SK-N-SH (cell line): ENCODE results near the gene PACSIN2.

Source experiments
- EP300 ChIP-seq, 2 experiments: IDR thresholded peaks; 2 replicates each; pipeline versions ENCODE4 v1.4.0 to v1.6.1; 2012; ENCODE audit warnings: borderline replicate concordance in 1 of 2, low read depth in 1 of 2, low read length in 1 of 2
- GATA2 ChIP-seq: sonication (generic); formaldehyde crosslinking; IDR thresholded peaks from 2 replicates; pipeline ENCODE4 v1.5.0; 2020; ENCODE audit warnings: mild to moderate bottlenecking, missing genetic modification reagents
- NRF1 ChIP-seq: IDR thresholded peaks from 2 replicates; pipeline ENCODE4 v1.6.1; 2012; ENCODE audit warnings: low read depth, mild to moderate bottlenecking, low read length
- REST ChIP-seq: IDR thresholded peaks from 2 replicates; pipeline ENCODE4 v1.6.1; 2012; ENCODE audit warnings: mild to moderate bottlenecking, low read depth, low read length, moderate library complexity
- SMC3 ChIP-seq: IDR thresholded peaks from 2 replicates; pipeline ENCODE4 v1.6.1; 2012; ENCODE audit warnings: low read depth, low read length, improper control_type of control experiment
- YY1 ChIP-seq: IDR thresholded peaks from 2 replicates; pipeline ENCODE4 v1.4.0; 2012; ENCODE audit warnings: low read depth, mild to moderate bottlenecking
- TF ChIP-seq, protein P1 (sequence below): fragments of 200-600 bp; sonication (generic); IDR thresholded peaks from 2 replicates; pipeline ENCODE4 v1.6.1; 2017; ENCODE audit warnings: antibody characterized with exemption, mild to moderate bottlenecking, moderate library complexity
- TF ChIP-seq, protein P2 (sequence below): IDR thresholded peaks from 2 replicates; pipeline ENCODE4 v1.4.0; 2012; ENCODE audit warnings: low read depth, borderline replicate concordance

DNA sequence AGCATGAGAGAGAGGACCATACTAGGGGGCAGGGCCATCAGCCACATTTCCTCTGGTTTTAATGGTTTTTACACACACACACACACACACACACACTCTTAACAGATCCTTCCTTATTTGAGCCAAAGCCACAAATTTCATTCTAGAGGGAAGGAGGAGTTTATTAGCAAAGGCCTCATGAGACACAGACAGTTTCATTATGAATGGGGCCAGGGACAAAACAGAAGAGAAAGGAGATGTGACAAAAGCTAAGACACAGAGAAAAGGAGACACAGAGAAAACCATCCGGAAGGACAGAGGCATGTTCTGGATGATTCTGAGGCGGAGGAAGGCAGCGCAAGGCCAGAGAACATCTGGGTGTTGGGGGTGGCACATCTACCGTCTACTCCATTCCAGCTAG lies 125.6 kb downstream of the PACSIN2 start:
- TF ChIP-seq, protein P1, sequence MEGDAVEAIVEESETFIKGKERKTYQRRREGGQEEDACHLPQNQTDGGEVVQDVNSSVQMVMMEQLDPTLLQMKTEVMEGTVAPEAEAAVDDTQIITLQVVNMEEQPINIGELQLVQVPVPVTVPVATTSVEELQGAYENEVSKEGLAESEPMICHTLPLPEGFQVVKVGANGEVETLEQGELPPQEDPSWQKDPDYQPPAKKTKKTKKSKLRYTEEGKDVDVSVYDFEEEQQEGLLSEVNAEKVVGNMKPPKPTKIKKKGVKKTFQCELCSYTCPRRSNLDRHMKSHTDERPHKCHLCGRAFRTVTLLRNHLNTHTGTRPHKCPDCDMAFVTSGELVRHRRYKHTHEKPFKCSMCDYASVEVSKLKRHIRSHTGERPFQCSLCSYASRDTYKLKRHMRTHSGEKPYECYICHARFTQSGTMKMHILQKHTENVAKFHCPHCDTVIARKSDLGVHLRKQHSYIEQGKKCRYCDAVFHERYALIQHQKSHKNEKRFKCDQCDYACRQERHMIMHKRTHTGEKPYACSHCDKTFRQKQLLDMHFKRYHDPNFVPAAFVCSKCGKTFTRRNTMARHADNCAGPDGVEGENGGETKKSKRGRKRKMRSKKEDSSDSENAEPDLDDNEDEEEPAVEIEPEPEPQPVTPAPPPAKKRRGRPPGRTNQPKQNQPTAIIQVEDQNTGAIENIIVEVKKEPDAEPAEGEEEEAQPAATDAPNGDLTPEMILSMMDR = no peak
- TF ChIP-seq SMC3 (no peak), YY1 (no peak), REST (no peak), EP300 (IDR thresholded peaks at IDR 0.05; ENCODE audit: borderline replicate concordance in 1 of 2, low read depth in 1 of 2, low read length in 1 of 2) (no peak), GATA2 (CRISPR knock-in tag) (no peak), NRF1 (no peak)
- TF ChIP-seq, protein P2, sequence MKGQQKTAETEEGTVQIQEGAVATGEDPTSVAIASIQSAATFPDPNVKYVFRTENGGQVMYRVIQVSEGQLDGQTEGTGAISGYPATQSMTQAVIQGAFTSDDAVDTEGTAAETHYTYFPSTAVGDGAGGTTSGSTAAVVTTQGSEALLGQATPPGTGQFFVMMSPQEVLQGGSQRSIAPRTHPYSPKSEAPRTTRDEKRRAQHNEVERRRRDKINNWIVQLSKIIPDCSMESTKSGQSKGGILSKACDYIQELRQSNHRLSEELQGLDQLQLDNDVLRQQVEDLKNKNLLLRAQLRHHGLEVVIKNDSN = no peak
